VCaP (cell line): ENCODE data around the gene AKR1C4.
A peak's percentile ranks its signal among the peaks of the same experiment; 100 is the strongest.

Experiments used
- H3K27ac ChIP-seq: fragments of 450-650 bp; 2 replicates; pipeline ENCODE4 v1.5.1; 2017
- CTCF ChIP-seq: fragments of 450-650 bp; conservative IDR thresholded peaks from 2 replicates; pipeline ENCODE4 v1.5.1; 2017; ENCODE audit warnings: mild to moderate bottlenecking, moderate library complexity

Gene AKR1C4

GRCh38 chr10:5196702-5197113 lies at the start of gene AKR1C4:
TSS of gene AKR1C4 (plus strand) at chr10:5196837. CDS start at chr10:5196868, 31 bp downstream.
- no peak for TF ChIP-seq CTCF

DNA sequence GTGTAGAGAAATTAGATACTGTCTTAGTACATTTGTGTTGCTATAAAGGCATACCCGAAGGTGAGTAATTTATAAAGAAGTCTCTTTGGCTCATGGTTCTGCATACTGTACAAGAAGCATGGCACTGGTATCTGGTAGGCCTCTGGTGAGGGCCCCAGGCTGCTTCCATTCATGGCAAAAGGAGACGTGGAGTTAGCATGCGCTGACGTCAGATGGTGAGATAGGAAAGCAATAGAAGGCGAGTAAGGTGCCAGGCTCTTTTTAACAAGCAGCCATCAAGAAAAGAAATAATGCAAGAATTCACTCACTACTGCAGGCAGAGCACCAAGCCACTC lies 49.8 kb upstream of the AKR1C4 start:
- H3K27ac ChIP-seq, result no peak overlapping the region
- no peak for TF ChIP-seq CTCF

More at GRCh38 chr10:5196702-5197113, at the start of gene AKR1C4:
- H3K27ac ChIP-seq, result peak within 1 kb of the TSS; percentile 17; the same call in 1 of the 2 replicates

- no peak for TF ChIP-seq CTCF
- no peak overlapping the region for H3K27ac ChIP-seq
These were observed 49.2 kb upstream of the AKR1C4 start for GRCh38 chr10:5147255-5147980.

DNA sequence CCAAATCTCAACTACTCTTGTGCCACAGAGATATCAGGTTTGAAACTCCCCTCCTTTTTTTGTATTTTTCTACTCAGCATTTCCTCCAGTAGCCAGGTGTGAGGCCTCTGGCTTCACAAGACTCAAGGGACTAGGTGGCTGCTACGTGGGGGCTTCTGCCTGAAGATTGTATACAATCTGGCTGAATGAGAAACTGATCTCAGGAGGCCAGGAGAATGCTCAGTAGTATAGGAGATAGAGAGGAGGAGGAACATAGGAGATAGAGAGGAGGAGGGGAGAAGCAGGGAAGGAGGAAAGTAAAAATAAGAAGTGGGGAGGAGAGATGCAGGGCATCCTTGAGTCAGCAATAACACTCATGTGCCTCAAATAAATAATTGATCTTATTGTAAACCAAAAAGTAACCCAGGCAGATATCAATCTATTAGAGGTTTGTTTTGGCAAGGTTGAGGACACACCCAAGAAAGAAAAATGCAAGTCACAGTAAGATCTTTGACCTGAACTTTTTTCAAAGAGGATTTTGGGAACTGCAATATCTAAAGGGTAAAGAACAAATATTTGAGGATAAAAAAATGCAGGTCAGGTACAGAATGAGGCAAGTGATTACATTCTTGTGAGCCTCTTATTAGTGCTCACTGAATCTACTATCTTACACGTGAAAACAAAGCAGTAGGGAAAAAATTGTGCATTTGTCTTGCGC lies 48.5 kb upstream of the AKR1C4 start:
- no peak for TF ChIP-seq CTCF
- no peak overlapping the region for H3K27ac ChIP-seq

- no peak overlapping the region for H3K27ac ChIP-seq
- TF ChIP-seq CTCF, result no peak
These were observed 48.0 kb upstream of the AKR1C4 start for GRCh38 chr10:5148678-5149032.

- TF ChIP-seq CTCF, result no peak
- H3K27ac ChIP-seq, result no peak overlapping the region
These were observed 45.6 kb upstream of the AKR1C4 start for GRCh38 chr10:5151076-5151475.

- no peak for TF ChIP-seq CTCF
- no peak overlapping the region for H3K27ac ChIP-seq
These were observed 40.7 kb upstream of the AKR1C4 start for GRCh38 chr10:5155951-5156350.
